BJ (cell line): ENCODE data around the gene PIGH. TPM values are rescaled to one million over a fixed set of nuclear protein-coding genes. Genes with fewer than 3 reads are reported as not detected.

Experiments used
- CTCF ChIA-PET: fragments of 350-600 bp; formaldehyde crosslinking; extraction: SDS; loops from one replicate; lab custom pipeline; 2021; ENCODE audit warnings: antibody characterized with exemption, inconsistent platforms; lab: Yijun Ruan, JAX
- POLR2A ChIA-PET: fragments of 300-600 bp; sonication (Branson Sonifier 250); formaldehyde crosslinking; extraction: SDS; loops from one replicate; lab custom pipeline; 2021; ENCODE audit warnings: antibody characterized with exemption; lab: Charles Lee
- DNase-seq: peaks from one replicate; pipeline ENCODE4 v3.0.0-alpha.2; 2011; ENCODE audit warnings: low read depth
- H3K27me3 ChIP-seq: 2 replicates; pipeline ENCODE4 v1.6.0; 2011; ENCODE audit warnings: low read length; ENCODE audit not compliant: control insufficient read depth, insufficient read depth
- H3K36me3 ChIP-seq: 2 replicates; pipeline ENCODE4 v1.5.1; 2011; ENCODE audit warnings: low read length; ENCODE audit not compliant: control insufficient read depth, insufficient read depth
- H3K4me3 ChIP-seq: 2 replicates; pipeline ENCODE4 v1.5.1; 2011; ENCODE audit warnings: low read depth, mild to moderate bottlenecking, control low read depth, low read length
- polyA plus RNA-seq: library from polyadenylated mRNA; depleted of rRNA; stranded (reverse); fragments of >200 nt; gene quantifications from 2 replicates; pipeline ENCODE4 v1.2.3, GENCODE V29; 2011
- TF ChIP-seq, protein P1 (sequence below): IDR thresholded peaks from 2 replicates; pipeline ENCODE4 v1.5.1; 2011; ENCODE audit warnings: low read depth, mild to moderate bottlenecking, control low read depth, inconsistent platforms, low read length, moderate library complexity; ENCODE audit not compliant: insufficient read depth

The PIGH gene
- polyA plus RNA-seq, 1 experiment: 19.0 TPM

DNA sequence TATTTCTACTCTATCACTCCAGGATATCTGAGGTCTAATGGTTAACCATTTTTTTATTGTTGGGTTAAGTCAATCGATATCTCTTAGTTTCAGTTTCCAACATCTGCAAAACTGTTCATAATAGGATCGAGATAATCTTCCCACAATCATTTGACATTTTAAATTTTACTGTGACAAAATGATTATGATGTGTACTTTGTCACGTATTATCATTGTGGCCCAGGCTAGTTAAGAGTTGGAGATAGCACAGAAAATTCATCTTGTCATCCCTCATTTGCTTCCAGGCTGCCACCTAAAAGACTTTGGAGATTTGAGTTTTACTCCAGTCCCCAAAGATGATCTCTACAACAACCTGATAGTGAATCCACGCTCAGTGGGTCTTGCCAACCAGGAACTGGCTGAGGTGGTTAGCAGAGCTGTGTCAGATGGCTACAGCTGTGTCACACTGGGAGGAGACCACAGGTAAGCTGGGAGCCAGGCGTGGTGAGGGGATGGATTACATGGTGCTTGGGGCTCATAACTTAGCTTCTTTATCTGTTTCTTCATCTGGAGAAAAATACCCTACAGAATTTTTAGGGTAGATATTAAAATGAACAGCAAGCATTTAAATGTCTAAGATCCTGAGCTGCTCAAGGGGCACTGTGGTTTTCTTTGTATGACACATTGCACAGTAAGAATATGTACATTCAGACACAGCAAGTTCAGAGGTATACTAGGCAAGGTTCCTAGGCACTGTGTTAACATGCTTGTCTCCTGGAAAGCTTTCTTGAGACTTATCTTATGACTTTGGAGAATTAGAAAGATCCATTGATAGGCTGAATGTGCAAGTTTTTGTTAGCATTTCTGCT lies 42.1 kb upstream of the PIGH start:
- H3K4me3 ChIP-seq: no peak overlapping the region
- H3K36me3 ChIP-seq: peaks cover 4% of the 10 kb centered on the region; the same call in 1 of the 2 replicates
- POLR2A ChIA-PET: no interaction called here
- no peaks in the 10 kb centered on the region for H3K27me3 ChIP-seq
- CTCF ChIA-PET: interaction anchor here (1.4 kb wide), 1 partner anchor 25 kb away, joined by 5 read pairs; no protein-coding TSS in a partner anchor
- DNase-seq: no peak
- TF ChIP-seq, protein P1, sequence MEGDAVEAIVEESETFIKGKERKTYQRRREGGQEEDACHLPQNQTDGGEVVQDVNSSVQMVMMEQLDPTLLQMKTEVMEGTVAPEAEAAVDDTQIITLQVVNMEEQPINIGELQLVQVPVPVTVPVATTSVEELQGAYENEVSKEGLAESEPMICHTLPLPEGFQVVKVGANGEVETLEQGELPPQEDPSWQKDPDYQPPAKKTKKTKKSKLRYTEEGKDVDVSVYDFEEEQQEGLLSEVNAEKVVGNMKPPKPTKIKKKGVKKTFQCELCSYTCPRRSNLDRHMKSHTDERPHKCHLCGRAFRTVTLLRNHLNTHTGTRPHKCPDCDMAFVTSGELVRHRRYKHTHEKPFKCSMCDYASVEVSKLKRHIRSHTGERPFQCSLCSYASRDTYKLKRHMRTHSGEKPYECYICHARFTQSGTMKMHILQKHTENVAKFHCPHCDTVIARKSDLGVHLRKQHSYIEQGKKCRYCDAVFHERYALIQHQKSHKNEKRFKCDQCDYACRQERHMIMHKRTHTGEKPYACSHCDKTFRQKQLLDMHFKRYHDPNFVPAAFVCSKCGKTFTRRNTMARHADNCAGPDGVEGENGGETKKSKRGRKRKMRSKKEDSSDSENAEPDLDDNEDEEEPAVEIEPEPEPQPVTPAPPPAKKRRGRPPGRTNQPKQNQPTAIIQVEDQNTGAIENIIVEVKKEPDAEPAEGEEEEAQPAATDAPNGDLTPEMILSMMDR: no peak

DNA sequence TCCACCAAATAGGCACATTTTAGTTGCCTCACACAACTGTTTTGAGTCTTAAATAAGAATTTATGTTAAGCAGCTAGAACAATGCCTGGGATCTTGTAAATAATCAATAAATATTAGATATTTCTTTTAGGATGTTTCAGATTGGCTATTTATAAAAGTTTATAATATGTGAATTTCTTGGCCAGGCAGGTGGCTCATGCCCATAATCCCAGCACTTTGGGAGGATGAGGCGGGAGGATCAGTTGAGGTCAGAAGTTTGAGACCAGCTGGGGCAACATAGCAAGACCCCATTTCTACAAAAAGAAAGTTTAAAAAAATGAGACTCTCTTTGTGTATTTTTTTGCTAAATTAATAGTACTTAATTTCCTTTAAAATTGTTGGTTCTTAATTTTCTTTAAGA lies 41.4 kb upstream of the PIGH start:
- ChIA-PET CTCF (no interaction called here), POLR2A (interaction anchor here (0.5 kb wide), 1 partner anchor 1336 kb away, joined by 5 read pairs; no protein-coding TSS in a partner anchor)
- no peaks in the 10 kb centered on the region for H3K27me3 ChIP-seq
- TF ChIP-seq, protein P1: no peak
- no peak for DNase-seq
- H3K36me3 ChIP-seq: peaks cover 4% of the 10 kb centered on the region; the same call in 1 of the 2 replicates
- H3K4me3 ChIP-seq: no peak overlapping the region

DNA sequence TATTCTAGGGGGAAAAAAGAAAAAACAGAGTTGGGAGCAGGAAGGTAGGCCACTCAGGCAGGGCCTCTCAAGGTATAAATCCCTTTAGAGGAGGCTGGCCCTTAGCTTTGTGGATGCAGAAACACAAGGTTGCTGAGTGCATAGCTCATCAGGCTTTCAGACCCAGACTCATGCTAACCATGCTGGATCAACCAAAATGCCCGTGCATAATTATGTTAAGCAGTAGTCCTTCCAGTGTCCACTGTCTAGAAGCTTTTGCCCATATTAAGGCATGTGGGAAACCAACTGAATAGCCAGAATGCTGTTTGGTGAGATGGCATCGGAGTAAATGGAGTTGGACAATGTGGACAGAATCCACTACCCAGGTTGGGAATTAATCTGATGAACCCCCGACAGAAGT lies 38.6 kb upstream of the PIGH start:
- ChIA-PET POLR2A (no interaction called here), CTCF (no interaction called here)
- DNase-seq: no peak
- Histone ChIP-seq H3K36me3 (no peaks in the 10 kb centered on the region; the same call in 1 of the 2 replicates), H3K27me3 (no peaks in the 10 kb centered on the region), H3K4me3 (no peak overlapping the region)
- TF ChIP-seq, protein P1: no peak

DNA sequence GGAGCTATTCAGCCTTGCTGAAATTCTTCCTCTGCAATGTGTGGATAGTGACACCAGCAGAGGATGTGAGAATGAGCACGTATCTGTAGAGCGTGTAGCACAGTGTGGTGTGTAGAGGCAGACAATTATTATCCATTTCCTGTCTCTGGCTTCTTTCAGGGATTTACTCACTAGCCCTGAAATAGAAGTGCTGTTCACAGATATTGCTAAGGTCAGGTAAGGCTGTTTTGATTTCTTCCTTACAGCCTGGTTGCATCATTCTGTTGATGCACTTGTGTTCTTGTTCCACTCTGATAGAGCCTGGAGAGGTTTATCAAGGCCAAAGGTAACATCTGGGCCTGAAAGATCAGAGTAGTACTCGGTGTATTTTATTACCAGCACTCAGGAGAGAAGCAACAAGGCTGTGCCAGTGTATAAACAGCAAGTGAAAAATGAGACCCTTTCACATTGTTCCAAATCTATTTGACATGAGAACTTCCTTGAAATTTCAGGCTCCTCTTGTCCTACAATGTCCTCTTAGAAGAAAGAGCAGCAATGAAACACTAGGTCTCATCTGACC lies 36.4 kb upstream of the PIGH start:
- TF ChIP-seq, protein P1: no peak
- ChIA-PET CTCF (interaction anchor here (1.2 kb wide), 1 partner anchor 17 kb away, joined by 3 read pairs; no protein-coding TSS in a partner anchor), POLR2A (no interaction called here)
- DNase-seq: no peak
- H3K27me3 ChIP-seq: no peaks in the 10 kb centered on the region
- no peak overlapping the region for H3K4me3 ChIP-seq
- no peaks in the 10 kb centered on the region for H3K36me3 ChIP-seq

DNA sequence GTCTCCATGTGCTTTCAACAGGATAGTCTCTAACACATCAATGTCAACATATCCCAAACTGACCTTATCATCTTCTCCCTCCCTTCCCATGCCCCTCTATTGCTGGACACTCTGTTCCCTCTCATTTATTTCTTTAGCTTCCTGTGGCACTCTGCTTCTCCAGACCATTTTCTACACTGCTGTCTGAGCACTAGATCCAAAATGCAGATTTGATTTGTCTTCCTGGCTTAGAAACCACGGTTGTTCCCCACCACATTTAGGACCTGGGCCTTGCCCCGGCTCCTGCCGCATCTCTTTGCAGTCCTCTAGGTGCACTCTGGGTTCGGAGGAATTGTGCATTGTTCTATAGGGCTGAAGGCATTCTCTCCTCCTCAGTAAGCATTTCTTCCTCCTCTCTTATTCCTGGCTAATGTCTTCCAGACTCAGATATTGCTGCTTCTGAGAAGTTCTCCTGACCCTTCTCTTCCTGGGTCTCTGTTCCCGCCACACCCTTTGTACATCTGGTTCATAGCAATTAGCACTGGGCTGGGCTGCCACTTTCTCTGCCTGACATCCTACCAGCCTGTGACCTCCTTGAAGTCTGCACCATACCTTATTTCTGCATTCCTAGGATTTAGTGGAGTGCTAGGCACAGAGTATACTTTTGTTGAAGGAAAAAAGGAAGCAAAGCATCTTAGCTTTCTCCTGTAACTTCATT lies 33.5 kb upstream of the PIGH start:
- no peak for DNase-seq
- Histone ChIP-seq H3K4me3 (no peak overlapping the region), H3K27me3 (no peaks in the 10 kb centered on the region), H3K36me3 (no peaks in the 10 kb centered on the region)
- CTCF ChIA-PET: interaction anchor here (1.4 kb wide), 1 partner anchor 206 kb away, joined by 3 read pairs; no protein-coding TSS in a partner anchor
- TF ChIP-seq, protein P1: no peak
- POLR2A ChIA-PET: no interaction called here
